ENCODE results near the gene XYLT1. TPM values are rescaled to one million over a fixed set of nuclear protein-coding genes. Genes with fewer than 3 reads are reported as not detected.
"Not testable (repeated sequence)": the region's sequence is repeated elsewhere in the genome, so short reads cannot be mapped to it uniquely, and the experiment has no call there.

XYLT1 gene
- total RNA-seq, 2 donors from 2014 or later: 6.0 to 15.2 TPM

DNA sequence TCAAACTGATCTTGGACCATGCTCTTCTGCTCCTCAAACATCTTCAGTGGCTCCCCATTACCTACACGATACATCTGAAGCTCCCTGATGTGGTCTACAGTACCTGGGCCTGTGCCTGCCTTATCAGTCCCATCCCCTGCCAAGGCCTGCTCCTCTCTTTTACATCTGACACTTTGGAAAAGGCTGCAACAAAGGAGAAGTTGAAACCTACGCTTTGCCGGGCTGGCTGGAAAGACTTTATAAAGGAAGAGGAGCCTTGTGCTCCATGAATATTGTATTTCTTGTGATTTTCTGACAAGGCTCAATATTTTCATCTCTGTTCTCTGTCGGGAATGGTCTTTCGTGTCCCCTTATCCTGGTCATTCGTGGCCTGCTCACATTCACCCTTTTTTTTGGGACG lies 132.5 kb downstream of the XYLT1 start:
- no peak overlapping the region for H3K27ac ChIP-seq
- H3K9me3 ChIP-seq: no peaks in the 10 kb centered on the region
- no peaks in the 10 kb centered on the region for H3K4me1 ChIP-seq
- DNase-seq: no peak
- H3K27me3 ChIP-seq: no peaks in the 10 kb centered on the region
- H3K4me3 ChIP-seq: no peak overlapping the region
- TF ChIP-seq POLR2A (IDR thresholded peaks at IDR 0.05) (no peak), CTCF (IDR thresholded peaks at IDR 0.05) (no peak)
- intact Hi-C loops (cut with DNase I): no loop called here
- WGBS, 2 donors: 93 to 96% methylated on average over 7 of the region's 7 CpGs
- ATAC-seq: no peak
- no peaks in the 10 kb centered on the region for H3K36me3 ChIP-seq (replicated peaks in 1 of 2; ENCODE audit: insufficient read depth in 1 of 2, low read depth in 2 of 2)

GRCh38 chr16:17336530-17336900 lies 134.2 kb downstream of the XYLT1 start:
- H3K9me3 ChIP-seq: no peaks in the 10 kb centered on the region
- H3K4me3 ChIP-seq: no peak overlapping the region
- no peak overlapping the region for H3K27ac ChIP-seq
- DNase-seq (no peak), ATAC-seq (no peak)
- intact Hi-C loops (cut with DNase I): no loop called here
- TF ChIP-seq POLR2A (IDR thresholded peaks at IDR 0.05) (no peak), CTCF (IDR thresholded peaks at IDR 0.05) (no peak)
- no peaks in the 10 kb centered on the region for H3K36me3 ChIP-seq (replicated peaks in 1 of 2; ENCODE audit: insufficient read depth in 1 of 2, low read depth in 2 of 2)
- no peaks in the 10 kb centered on the region for H3K27me3 ChIP-seq
- 89 to 90% methylated on average over 7 to 8 of the region's 8 CpGs for WGBS, 2 donors
- no peaks in the 10 kb centered on the region for H3K4me1 ChIP-seq

- Histone ChIP-seq H3K27me3 (no peaks in the 10 kb centered on the region), H3K4me1 (no peaks in the 10 kb centered on the region), H3K9me3 (no peaks in the 10 kb centered on the region), H3K4me3 (no peak overlapping the region), H3K27ac (peak overlapping the region in 1 of 4 donors; percentile 25), H3K36me3 (replicated peaks in 1 of 2; ENCODE audit: insufficient read depth in 1 of 2, low read depth in 2 of 2) (no peaks in the 10 kb centered on the region)
- WGBS, 2 donors: 64% methylated on average over 11 of the region's 11 CpGs
- intact Hi-C loops (cut with DNase I): no loop called here
- ATAC-seq (no peak), DNase-seq (no peak)
- TF ChIP-seq POLR2A (IDR thresholded peaks at IDR 0.05): no peak
- TF ChIP-seq CTCF (IDR thresholded peaks at IDR 0.05): no peak
These were observed 134.8 kb downstream of the XYLT1 start for GRCh38 chr16:17335826-17336529.

GRCh38 chr16:17335406-17335805 lies 135.4 kb downstream of the XYLT1 start:
- H3K4me1 ChIP-seq; H3K27me3 ChIP-seq; ATAC-seq; H3K4me3 ChIP-seq; H3K36me3 ChIP-seq (replicated peaks in 1 of 2; ENCODE audit: insufficient read depth in 1 of 2, low read depth in 2 of 2); intact Hi-C loops (cut with DNase I); H3K27ac ChIP-seq; DNase-seq; H3K9me3 ChIP-seq: not testable (repeated sequence)
- WGBS, 2 donors: 92% methylated on average over 10 of the region's 10 CpGs

DNA sequence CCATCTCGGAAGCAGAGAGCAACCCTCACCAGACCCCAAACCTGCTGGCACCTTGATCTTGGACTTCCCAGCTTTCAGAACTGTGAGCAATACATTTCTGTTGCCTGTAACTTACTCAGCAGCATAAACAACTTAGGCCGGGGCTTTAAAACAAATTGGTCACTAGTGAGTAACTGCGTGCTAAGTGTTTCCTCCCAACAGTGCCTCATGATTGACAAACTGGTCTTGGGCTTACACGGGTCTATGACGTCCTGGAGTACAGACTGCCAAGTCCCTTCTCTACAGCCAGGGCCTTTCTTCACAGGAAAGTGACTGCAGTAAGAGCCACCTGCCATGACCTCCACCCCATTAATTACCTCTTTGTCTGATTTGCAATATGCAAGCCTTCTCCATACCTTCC lies 136.7 kb downstream of the XYLT1 start:
- TF ChIP-seq CTCF (IDR thresholded peaks at IDR 0.05): no peak
- TF ChIP-seq POLR2A (IDR thresholded peaks at IDR 0.05): no peak
- DNase-seq: no peak
- ATAC-seq: no peak
- Histone ChIP-seq H3K36me3 (replicated peaks in 1 of 2; ENCODE audit: insufficient read depth in 1 of 2, low read depth in 2 of 2) (no peaks in the 10 kb centered on the region), H3K4me1 (peaks cover 3% of the 10 kb centered on the region), H3K9me3 (no peaks in the 10 kb centered on the region), H3K27ac (no peak overlapping the region), H3K27me3 (no peaks in the 10 kb centered on the region), H3K4me3 (no peak overlapping the region)
- 59 to 74% methylated on average over 4 to 5 of the region's 5 CpGs for WGBS, 2 donors
- intact Hi-C loops (cut with DNase I): no loop called here
